Measurements from ENCODE around the gene TOE1.

- no peak for TF ChIP-seq CTCF (IDR thresholded peaks at IDR 0.05; ENCODE audit: low read length)
- TF ChIP-seq EZH2 (IDR thresholded peaks at IDR 0.05; ENCODE audit: borderline replicate concordance, low read length): no peak
These were observed 13.0 kb upstream of the TOE1 start, which contains the start of gene HPDL for GRCh38 chr1:45326627-45327623.

All from OCI-LY1 (cell line).